NOMO-1 (cell line): Measurements from ENCODE around the gene TTLL13.
"Not testable (repeated sequence)": the region's sequence is repeated elsewhere in the genome, so short reads cannot be mapped to it uniquely, and the experiment has no call there.

ENCODE experiments used
- DNase-seq, 2 experiments: peaks; one replicate each; lab custom pipeline; 2025; ENCODE audit not compliant: unreplicated experiment in 2 of 2; lab: John Stamatoyannopoulos, UW

Gene TTLL13

GRCh38 chr15:90271459-90272166 is 22.3 kb downstream of the TTLL13 start:
- no peak for DNase-seq

GRCh38 chr15:90278467-90278866 is 29.1 kb downstream of the TTLL13 start:
- DNase-seq = not testable (repeated sequence)

DNA sequence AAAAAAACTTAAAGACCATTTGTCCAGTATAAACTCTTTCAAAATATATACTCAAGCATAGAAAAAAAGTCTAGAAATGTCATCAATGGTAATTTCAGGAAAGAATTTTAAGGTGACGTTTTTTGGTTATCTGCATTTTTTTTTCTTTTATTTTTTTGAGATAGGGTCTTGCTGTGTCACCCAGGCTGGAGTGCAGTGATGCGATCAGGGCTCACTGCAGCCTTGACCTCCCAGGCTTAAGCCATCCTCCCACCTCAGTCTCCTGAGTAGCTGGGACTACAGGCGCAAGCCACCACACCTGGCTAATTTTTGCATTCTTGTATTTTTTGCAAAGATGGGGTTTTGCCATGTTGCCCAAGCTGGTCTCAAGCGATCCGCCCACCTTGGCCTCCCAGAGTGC is 31.4 kb downstream of the TTLL13 start:
- DNase-seq = not testable (repeated sequence)

- peak in 1 of 2 experiments; percentile 46 for DNase-seq
Measured at GRCh38 chr15:90281637-90282036, 32.3 kb downstream of the TTLL13 start.

DNA sequence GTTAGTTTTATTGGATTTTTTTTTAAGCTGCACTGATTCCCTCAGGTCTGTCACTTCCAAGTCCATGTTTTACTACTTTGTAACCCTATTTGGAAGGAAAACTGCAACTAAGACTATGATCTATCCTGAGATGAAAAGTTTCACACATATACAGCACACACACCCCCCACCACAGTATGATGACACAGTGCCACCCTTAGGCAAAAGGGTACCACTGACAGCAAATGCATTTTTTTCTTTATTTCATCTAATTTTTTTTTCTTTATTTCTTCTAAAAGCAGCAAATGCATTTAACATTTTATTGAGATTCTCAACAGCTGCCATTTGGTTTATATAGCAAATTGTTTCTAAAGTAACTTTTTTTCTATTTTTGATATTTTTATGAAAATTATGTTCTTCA is 37.3 kb downstream of the TTLL13 start:
- DNase-seq = peak; percentile 28 to 50

DNA sequence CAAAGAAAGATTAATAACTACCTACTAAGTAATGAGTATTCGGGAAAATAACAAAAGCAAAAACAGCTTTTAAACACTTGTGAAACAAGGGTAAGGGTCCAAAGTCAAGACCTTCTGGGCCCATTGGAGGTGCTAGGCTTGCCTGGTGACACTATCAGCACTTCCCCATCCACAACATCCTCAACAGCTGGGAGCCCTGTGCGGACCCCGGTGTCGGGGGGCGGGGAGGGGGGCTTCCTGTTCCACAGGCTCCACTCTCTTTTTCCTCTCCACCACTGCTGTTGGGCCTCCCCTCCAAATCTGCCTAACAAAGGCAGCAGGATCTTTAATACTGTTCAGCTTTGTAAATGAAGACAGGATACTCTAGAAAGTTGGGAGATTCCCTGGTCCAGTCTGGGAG is 37.7 kb downstream of the TTLL13 start:
- no peak for DNase-seq

GRCh38 chr15:90287946-90288345 is 38.6 kb downstream of the TTLL13 start:
- DNase-seq = no peak

DNA sequence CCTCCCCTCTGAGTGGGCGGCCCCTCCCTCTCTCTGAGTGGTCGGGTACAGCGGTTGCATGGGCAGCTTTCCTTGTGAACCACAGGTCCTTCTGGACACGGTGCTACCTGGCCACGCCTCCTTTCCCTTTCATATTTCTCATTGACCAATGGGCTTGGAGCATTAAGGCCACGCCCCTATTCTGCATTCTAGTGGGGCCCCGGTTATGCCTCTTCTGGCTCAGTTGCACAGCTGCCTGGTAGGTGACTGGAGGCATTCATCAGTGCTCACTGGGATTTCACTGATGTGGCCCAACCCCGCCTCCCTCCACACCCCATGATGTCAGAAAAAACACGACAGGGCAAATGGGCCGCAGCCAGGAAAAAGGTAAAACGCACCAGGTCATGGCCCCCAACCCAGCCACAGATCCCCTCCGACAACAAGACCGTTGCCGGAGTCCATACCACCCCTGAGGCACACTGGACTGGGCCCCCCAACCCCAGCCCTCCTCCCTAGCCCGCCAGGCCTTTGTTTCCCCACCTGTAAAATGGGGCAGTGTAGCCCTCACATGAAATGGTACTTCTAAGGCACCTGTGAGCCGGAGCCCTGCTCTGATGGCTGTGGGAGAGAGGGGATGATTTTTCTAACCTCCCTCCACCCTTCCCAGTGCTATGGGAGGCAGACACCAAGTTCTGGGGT is 42.5 kb downstream of the TTLL13 start:
- peak in 1 of 2 experiments; percentile 23 for DNase-seq

- DNase-seq = peak in 1 of 2 experiments; percentile 41
Measured at GRCh38 chr15:90293040-90293810, 43.9 kb downstream of the TTLL13 start.

- DNase-seq = no peak
Measured at GRCh38 chr15:90294159-90294558, 44.8 kb downstream of the TTLL13 start.

DNA sequence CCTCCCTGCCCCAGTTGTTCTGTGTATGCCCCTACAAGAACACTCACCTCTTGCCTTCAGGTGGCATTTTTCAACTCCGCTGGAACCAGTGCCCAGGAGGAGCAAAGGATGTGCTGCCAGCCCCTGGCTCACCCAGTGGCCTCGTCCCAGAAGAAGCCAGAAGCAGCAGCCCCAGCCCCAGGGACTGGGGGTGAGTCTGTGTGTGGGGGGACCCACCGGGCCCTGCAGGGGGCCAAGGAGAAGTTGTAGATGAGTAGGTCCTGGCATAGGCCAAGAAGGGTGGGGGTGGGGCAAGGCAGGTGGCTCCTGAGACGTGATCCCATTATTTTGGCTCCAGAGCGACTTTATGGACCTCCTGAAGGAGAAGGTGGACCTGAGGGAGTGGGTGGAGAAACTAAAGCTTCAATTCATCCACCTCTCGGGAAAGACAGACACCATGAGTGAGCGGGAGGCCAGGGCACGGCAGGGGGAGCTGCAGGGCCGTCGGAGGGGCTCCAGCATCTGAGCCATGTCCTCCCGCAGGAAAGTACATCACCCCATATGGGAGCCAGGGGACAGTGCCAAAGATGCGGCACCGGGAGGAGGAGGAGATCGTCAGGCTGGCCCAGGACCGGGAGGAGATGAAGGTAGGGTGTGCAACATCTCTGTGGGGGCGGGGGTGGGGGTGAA is 45.4 kb downstream of the TTLL13 start:
- DNase-seq = no peak

DNA sequence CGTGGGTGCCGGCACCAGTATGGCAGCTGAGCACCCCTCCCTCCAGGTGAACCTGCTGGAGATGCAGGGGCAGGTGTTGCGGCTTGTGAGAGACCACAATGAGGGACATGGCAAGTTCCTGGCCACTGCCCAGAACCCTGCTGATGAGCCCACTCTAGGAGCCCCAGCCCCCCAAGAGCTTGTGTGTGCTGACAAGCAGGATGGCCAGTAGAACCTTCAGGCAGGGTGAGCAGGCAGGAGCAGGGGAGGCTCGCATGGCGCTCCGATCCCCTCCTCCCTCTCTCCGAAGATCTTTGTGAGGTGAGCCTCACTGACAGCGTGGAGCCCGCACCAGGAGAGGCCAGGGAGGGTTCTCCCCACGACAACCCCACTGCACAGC is 45.9 kb downstream of the TTLL13 start:
- no peak for DNase-seq

DNA sequence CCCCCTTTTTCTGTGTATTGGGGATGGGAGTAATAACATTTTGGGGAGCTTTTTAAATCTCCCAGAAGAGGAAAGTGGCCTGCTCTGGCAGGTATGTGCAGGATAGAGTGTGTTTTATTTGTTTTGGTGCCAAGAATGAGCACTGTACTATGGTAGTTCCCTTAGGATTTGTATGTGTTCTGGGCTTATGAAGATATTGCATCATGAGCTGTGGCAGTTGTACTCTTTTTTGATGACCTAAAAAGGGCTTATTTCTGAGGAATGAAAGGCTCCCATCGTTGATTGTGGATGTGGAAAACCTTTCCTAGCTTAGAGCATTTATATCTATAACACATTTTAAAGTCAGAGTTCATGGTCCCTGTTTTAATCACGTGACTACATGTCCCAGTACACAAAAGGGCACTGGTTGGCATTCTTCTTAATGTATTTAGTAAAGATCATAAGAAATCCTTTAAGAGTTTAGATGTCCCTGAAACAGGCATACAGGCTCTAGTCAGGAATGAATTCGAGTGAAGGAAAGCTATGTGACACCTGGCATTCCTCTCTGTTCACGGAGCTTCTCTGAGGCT is 47.0 kb downstream of the TTLL13 start:
- not testable (repeated sequence) for DNase-seq

DNA sequence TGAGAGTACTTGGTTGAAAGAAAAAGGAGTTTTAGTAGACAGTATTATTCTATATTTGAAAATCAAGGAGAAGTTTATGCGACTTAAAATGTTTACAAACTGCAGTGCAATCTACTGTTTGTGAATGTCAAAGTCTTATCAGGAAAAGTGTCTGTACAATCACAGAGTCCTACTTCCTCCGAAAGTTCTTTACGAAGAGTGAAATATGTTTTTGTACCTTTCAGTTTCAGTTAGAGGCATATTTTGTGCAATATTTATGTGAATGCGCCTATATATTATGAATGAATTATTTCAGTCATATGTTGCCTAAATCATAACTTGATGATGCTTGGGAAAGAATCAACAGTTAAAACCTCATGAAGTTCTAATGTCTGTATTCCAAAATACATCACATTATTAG is 47.7 kb downstream of the TTLL13 start:
- peak in 1 of 2 experiments; percentile 61 for DNase-seq

GRCh38 chr15:90300541-90300940 is 51.2 kb downstream of the TTLL13 start:
- no peak for DNase-seq

GRCh38 chr15:90300988-90301706 is 51.8 kb downstream of the TTLL13 start:
- DNase-seq = peak in 1 of 2 experiments; percentile 28

DNA sequence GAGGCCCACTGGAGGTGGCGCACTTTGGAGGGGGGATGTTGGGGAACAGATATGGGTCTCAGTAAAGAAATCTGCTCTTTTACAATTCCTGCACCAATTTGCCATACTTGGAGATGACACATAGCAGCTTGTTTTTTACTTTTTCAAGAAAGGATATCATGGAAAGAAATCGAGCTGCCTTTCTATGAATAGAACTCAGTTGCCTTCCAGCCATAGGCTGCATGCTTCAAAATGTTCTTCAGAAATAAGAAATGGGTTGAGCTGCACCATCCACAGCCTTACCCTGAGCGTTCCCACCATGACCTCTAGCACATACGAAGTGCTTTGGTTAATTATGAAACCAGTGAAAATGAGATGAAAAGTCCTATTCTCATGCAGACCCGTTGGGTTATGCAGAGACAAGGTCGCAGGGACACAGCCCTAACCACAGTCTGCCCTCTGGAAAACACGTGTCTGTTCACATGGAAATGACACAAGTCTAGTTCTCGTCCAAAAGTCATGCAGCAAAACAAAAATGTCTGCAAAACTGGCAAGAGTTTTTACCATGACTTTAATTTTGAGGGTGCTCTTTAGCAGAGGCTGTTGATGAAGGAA is 52.4 kb downstream of the TTLL13 start:
- DNase-seq = no peak

- not testable (repeated sequence) for DNase-seq
Measured at GRCh38 chr15:90305355-90305754, 56.0 kb downstream of the TTLL13 start.

DNA sequence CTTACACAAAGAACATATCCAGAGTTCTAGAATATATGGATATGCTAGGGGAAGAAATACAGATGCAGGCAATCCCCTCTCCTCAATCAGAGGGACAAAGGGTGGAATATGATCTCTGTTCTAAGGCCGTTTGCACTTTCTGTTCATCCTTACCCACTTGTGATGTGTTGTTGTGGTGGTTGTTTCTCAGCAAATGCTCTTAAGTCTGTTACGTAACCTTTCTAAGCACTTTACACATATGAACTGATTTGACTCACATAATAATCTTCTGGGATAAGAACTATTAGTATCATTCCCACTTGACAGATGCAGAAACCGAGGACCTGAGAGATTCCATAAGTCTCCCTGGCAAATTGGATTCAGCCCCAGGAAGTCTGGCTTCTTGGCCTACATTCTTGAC is 56.6 kb downstream of the TTLL13 start:
- DNase-seq = peak in 1 of 2 experiments; percentile 47

DNA sequence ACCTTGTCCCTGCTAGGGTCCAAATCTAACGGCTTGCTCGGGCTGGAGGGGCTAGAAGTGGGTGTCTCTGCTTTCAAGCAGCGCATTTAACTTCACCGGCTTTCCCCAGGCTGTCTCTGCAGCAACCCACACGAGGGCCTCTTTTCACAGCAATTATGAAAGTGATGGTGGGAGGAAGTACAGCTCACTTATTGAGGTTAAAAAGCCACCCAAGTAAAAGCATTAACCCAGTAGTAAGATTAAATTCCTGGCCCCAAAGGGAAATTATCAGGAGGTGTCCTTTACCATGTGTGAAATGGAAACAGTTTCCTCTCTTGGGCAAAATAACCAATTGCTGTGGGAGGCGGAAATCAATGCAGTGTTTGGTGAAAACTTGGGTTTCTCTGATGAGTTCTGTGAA is 57.2 kb downstream of the TTLL13 start:
- peak; percentile 60 to 75 for DNase-seq
